A172 (cell line): ENCODE measurements around the gene NEDD4. TPM values are rescaled to one million over a fixed set of nuclear protein-coding genes. Genes with fewer than 3 reads are reported as not detected.

Source experiments
- DNase-seq: peaks from one replicate; pipeline ENCODE4 v3.0.0-alpha.2; 2015; ENCODE audit warnings: low spot score
- total RNA-seq: library from RNA; depleted of rRNA; stranded (reverse); fragments of >200 nt; shearing (Covaris generic); gene quantifications from 2 replicates; pipeline ENCODE4 v1.2.3, GENCODE V29; 2014

NEDD4 gene
- total RNA-seq, 1 experiment from 2014 or later = 60.8 TPM

DNA sequence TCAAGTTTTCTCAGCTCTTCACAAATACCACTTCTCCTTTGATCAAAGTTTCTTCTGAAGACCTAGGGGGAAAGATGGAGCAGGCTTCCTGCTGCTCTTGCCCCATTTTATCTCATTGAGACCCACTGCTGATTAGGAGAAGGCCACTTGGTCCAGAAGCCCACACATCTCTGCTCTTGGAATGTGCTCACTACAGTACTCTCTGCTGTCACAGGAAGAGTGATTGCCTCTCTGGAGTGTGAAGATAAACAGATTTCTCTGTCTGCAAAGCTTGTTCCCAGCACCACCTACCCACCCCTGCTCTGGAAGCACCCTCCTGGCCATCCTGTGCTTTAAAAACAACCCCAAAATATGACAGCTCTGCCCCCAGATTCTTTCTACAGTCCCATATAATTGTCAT is 209.1 kb downstream of the NEDD4 start:
- no peak for DNase-seq

DNA sequence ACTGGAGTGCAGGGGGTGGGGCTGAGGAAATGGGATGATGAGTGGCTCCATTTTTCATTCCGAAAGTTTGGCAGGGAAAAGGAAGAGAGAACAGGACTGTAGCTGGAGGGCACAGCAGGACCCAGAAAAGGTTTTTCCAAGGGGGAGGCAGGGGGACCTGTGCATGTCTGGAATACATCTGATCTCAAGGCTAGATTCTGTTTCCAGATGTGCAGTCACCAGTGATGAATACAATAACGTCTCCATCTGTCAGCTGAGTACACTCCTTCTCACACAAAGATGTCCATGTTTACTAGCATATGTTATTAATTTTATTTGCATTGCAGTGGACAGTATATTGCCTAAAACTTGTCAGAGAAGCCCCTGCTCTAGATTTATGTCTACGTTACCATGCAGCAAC is 210.5 kb downstream of the NEDD4 start:
- DNase-seq = no peak

DNA sequence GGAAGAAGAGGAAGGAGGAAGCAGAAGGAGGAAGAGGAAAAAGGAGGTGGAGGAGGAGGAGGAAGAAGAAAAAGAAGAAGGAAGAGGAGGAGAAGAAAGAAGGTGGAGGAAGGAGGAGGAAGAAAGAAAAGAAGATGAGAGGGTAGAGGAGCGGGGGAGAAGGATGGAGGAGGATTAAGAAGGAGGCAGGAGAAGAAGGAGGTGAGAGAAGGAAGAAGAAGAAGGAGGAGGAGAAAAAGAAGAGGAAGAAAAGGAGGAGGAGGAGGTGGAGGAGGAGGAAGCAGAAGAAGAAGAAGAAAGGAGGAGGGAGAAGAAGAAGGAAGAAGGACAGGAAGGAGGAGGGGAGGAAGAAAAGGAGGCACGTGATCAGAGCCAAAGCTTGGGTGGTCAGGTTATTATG is 213.1 kb downstream of the NEDD4 start:
- DNase-seq = no peak

- no peak for DNase-seq
Observed at GRCh38 chr15:55778932-55779331, 214.5 kb downstream of the NEDD4 start.
